Measurements from ENCODE around the gene SLC16A4.

DNA sequence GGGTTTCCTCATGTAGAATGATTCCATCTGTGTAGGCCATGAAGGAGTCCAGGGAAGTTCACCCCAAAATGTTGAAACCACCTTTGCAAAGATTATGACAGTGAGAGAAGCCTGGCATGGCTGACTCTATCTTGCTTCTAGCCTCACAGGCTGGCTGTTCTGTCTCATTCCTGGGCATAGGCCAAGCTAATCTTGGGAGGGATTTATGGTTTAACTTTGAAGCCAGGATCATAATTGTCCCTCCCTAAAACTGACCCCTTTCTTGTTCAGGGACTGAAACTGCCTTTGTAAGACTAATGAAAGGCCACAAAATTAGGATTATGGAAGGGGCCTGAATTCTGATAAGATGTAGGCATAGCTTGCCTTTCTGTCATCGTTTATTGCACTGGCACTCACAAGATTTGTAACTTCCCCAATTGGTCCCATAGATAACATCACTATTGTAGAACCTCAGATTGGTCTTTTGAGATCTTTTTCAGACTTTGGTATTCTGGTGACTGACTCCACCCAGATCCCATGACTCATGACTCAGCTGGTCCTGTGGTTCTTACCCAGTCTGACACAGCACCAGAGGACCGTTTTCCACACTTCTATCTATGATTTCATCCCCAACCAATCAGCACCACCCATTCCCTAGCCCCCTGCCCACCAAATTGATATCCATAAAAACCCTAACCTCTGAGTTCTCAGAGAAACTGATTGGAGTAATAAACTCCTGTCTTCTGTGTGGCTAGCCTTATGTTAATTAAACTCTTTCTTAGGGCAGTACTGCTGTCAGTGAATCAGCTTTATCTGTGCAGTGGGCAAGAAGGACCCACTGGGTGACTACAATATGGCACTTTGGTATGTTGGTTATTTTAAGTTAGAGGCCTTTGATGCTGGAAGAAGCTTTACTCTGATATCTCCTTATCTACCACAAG, 30.3 kb upstream of the SLC16A4 start:
- TF ChIP-seq, protein P1, sequence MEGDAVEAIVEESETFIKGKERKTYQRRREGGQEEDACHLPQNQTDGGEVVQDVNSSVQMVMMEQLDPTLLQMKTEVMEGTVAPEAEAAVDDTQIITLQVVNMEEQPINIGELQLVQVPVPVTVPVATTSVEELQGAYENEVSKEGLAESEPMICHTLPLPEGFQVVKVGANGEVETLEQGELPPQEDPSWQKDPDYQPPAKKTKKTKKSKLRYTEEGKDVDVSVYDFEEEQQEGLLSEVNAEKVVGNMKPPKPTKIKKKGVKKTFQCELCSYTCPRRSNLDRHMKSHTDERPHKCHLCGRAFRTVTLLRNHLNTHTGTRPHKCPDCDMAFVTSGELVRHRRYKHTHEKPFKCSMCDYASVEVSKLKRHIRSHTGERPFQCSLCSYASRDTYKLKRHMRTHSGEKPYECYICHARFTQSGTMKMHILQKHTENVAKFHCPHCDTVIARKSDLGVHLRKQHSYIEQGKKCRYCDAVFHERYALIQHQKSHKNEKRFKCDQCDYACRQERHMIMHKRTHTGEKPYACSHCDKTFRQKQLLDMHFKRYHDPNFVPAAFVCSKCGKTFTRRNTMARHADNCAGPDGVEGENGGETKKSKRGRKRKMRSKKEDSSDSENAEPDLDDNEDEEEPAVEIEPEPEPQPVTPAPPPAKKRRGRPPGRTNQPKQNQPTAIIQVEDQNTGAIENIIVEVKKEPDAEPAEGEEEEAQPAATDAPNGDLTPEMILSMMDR (IDR thresholded peaks at IDR 0.05) = no peak
- TF ChIP-seq POLR2AphosphoS5 (IDR thresholded peaks at IDR 0.05) = no peak

Data from gastroesophageal sphincter (tissue), 3 donors.